Endothelial cell of umbilical vein (primary cell): Measurements from ENCODE around the gene MOB4. TPM values are rescaled to one million over a fixed set of nuclear protein-coding genes. Genes with fewer than 3 reads are reported as not detected.

Source experiments
- BruUV-seq: library from RNA; stranded (reverse); fragments of 400-500 nt; replicated peaks from 2 replicates; lab custom pipeline; 2021; lab: Mats Ljungman, UMichigan
- CTCF ChIA-PET: fragments of 300-600, 350-600 bp; sonication (Branson Sonifier 250); formaldehyde crosslinking; loops from one replicate; lab custom pipeline; 2021; ENCODE audit warnings: antibody characterized with exemption, inconsistent platforms; lab: Charles Lee
- POLR2A ChIA-PET: fragments of 300-600, 350-600 bp; sonication (Branson Sonifier 250); formaldehyde crosslinking; loops from one replicate; lab custom pipeline; 2021; ENCODE audit warnings: antibody characterized with exemption, inconsistent platforms; lab: Charles Lee
- DNase-seq: peaks from one replicate; pipeline ENCODE4 v3.0.0-alpha.2; 2011; ENCODE audit warnings: low read depth, low spot score
- FAIRE-seq: peaks from 2 replicates; lab custom pipeline; 2011; peaks lifted over from hg19 to GRCh38; lab: Jason Lieb, UNC
- H2AFZ ChIP-seq: 2 replicates; pipeline ENCODE4 v1.6.0; 2012; ENCODE audit warnings: low read depth, low read length, control low read depth, inconsistent platforms
- H3K27ac ChIP-seq: 2 replicates; pipeline ENCODE4 v1.5.1; 2011; ENCODE audit warnings: low read depth, mild to moderate bottlenecking, control low read depth, low read length, moderate library complexity; ENCODE audit not compliant: insufficient read depth
- H3K27me3 ChIP-seq, 2 experiments: 2 replicates each; pipeline versions ENCODE4 v1.6.0 to v1.6.1; 2011; ENCODE audit warnings: low read length in 2 of 2, mixed read lengths in 1 of 2; ENCODE audit not compliant: control insufficient read depth in 2 of 2, insufficient read depth in 2 of 2
- H3K36me3 ChIP-seq, 2 experiments: 2 replicates in 1 of 2; 3 replicates in 1 of 2; pipeline ENCODE4 v1.5.1; 2011; ENCODE audit warnings: low read length in 2 of 2, mild to moderate bottlenecking in 1 of 2, moderate library complexity in 1 of 2; ENCODE audit not compliant: control insufficient read depth in 2 of 2, insufficient read depth in 2 of 2; ENCODE audit errors: extremely low read depth in 1 of 2
- H3K4me1 ChIP-seq: 3 replicates; pipeline ENCODE4 v1.5.1; 2011; ENCODE audit warnings: mild to moderate bottlenecking, low read length; ENCODE audit not compliant: control insufficient read depth, insufficient read depth; ENCODE audit errors: extremely low read depth
- H3K4me2 ChIP-seq: 2 replicates; pipeline ENCODE4 v1.6.1; 2011; ENCODE audit warnings: low read length, control low read depth, mixed read lengths; ENCODE audit not compliant: insufficient read depth
- H3K4me3 ChIP-seq, 3 experiments: fragments of 200-600 bp in 1 of 3; sonication (generic), shearing (Covaris generic) in 1 of 3; replicated peaks in 1 of 3; 2 replicates each; pipeline ENCODE4 v1.5.1; 2011 to 2016; ENCODE audit warnings: control low read depth in 3 of 3, low read length in 3 of 3, mild to moderate bottlenecking in 2 of 3, inconsistent platforms in 1 of 3, low read depth in 1 of 3, moderate library complexity in 1 of 3; ENCODE audit not compliant: insufficient read depth in 1 of 3
- H3K79me2 ChIP-seq: 2 replicates; pipeline ENCODE4 v1.6.0; 2012; ENCODE audit warnings: low read length, inconsistent platforms; ENCODE audit not compliant: control insufficient read depth, insufficient read depth
- H3K9ac ChIP-seq: replicated peaks from 2 replicates; pipeline ENCODE3; 2011; ENCODE audit warnings: low read length, control low read depth; ENCODE audit not compliant: insufficient read depth; ENCODE audit errors: extremely low read depth
- H3K9me1 ChIP-seq: replicated peaks from 3 replicates; pipeline ENCODE4 v1.6.0; 2011; ENCODE audit warnings: mild to moderate bottlenecking, low read length; ENCODE audit not compliant: control insufficient read depth, insufficient read depth; ENCODE audit errors: extremely low read depth
- H3K9me3 ChIP-seq: replicated peaks from 2 replicates; pipeline ENCODE4 v1.5.1; 2012; ENCODE audit warnings: low read length, inconsistent platforms; ENCODE audit not compliant: control insufficient read depth, insufficient read depth
- H4K20me1 ChIP-seq: replicated peaks from 2 replicates; pipeline ENCODE3; 2011; ENCODE audit warnings: mild to moderate bottlenecking, low read length; ENCODE audit not compliant: control insufficient read depth, insufficient read depth; ENCODE audit errors: extremely low read depth
- CTCF ChIP-seq, 2 donors: IDR thresholded peaks; 1 replicate in 1 of 2; 2 replicates in 1 of 2; pipeline ENCODE4 v1.5.1; 2011; ENCODE audit warnings: low read length in 2 of 2, mild to moderate bottlenecking in 2 of 2, moderate library complexity in 2 of 2, control low read depth in 1 of 2, inconsistent platforms in 1 of 2, low read depth in 1 of 2; ENCODE audit not compliant: insufficient read depth in 1 of 2; ENCODE audit errors: extremely low read depth in 1 of 2
- EZH2 ChIP-seq: IDR thresholded peaks from 2 replicates; pipeline ENCODE4 v1.6.1; 2012; ENCODE audit warnings: borderline replicate concordance, low read depth, mild to moderate bottlenecking, moderate library complexity, low read length, inconsistent platforms; ENCODE audit not compliant: severe bottlenecking
- FOS ChIP-seq: IDR thresholded peaks from 2 replicates; pipeline ENCODE4 v1.6.1; 2011; ENCODE audit warnings: mild to moderate bottlenecking, low read length, moderate library complexity, borderline replicate concordance; ENCODE audit not compliant: insufficient read depth
- GATA2 ChIP-seq: IDR thresholded peaks from 2 replicates; pipeline ENCODE4 v1.7.0; 2011; ENCODE audit warnings: low read depth, mild to moderate bottlenecking, moderate library complexity, mixed read lengths, low read length; ENCODE audit not compliant: insufficient read length, insufficient read depth
- JUN ChIP-seq: IDR thresholded peaks from 2 replicates; pipeline ENCODE4 v1.6.1; 2011; ENCODE audit warnings: borderline replicate concordance, low read depth; ENCODE audit not compliant: insufficient read length, insufficient read depth
- MAX ChIP-seq: IDR thresholded peaks from 2 replicates; pipeline ENCODE4 v1.6.1; 2011; ENCODE audit not compliant: insufficient read depth, insufficient read length
- MYC ChIP-seq: IDR thresholded peaks from one replicate; pipeline ENCODE4 v1.6.1; 2011; ENCODE audit warnings: mild to moderate bottlenecking, low read depth, low read length
- POLR2A ChIP-seq: IDR thresholded peaks from 2 replicates; pipeline ENCODE4 v1.6.1; 2012; ENCODE audit warnings: low read depth, mild to moderate bottlenecking, control low read depth, low read length
- POLR2AphosphoS5 ChIP-seq: IDR thresholded peaks from 2 replicates; pipeline ENCODE4 v1.6.1; 2012; ENCODE audit warnings: low read depth, mild to moderate bottlenecking, control low read depth, low read length, moderate library complexity; ENCODE audit not compliant: insufficient read depth
- dilution Hi-C: fragments of 300-500 bp; cut with MboI; formaldehyde crosslinking; loops from one replicate; pipeline ENCODE4 v1.15.0; 2019; ENCODE audit warnings: low sequenced_read_pairs; ENCODE audit not compliant: extremely low pct_ligation_motif_present
- intact Hi-C: fragments of 100-400 bp; cut with micrococcal nuclease; formaldehyde crosslinking; loops from one replicate; pipeline ENCODE4 v1.10.0; 2022
- polyA plus RNA-seq, 4 experiments: library from polyadenylated mRNA; depleted of rRNA in 3 of 4; stranded (reverse) in 3 of 4; unstranded in 1 of 4; fragments of >200 nt; gene quantifications; 2 replicates each; pipeline versions ENCODE4 v1.2.1 to v1.2.3, GENCODE V29; 2011 to 2012; ENCODE audit warnings: missing spikeins in 1 of 4
- total RNA-seq: library from RNA; stranded (reverse); gene quantifications from 2 replicates; pipeline ENCODE4 v1.2.3, GENCODE V29; 2021

Gene MOB4
- total and polyA plus RNA-seq, 2 donors (not counting 3 experiments of a cell fraction or from before 2014, with no cell fraction given): 23.9 to 27.9 TPM

GRCh38 chr2:197500503-197501131, 15.2 kb upstream of the MOB4 start:
- Histone ChIP-seq H4K20me1 (peaks cover 2% of the 10 kb centered on the region), H3K9me3 (no peaks in the 10 kb centered on the region), H3K4me3 (peak overlapping the region; percentile 60 to 93 (median 68)), H3K9me1 (no peaks in the 10 kb centered on the region), H3K4me1 (peaks cover 44% of the 10 kb centered on the region), H3K9ac (peak overlapping the region; percentile 67), H3K36me3 (peaks cover 4 to 16% of the 10 kb centered on the region in 2 experiments), H3K79me2 (peaks cover 68% of the 10 kb centered on the region), H2AFZ (peak overlapping the region; percentile 2), H3K4me2 (peak overlapping the region; percentile 74), H3K27ac (peak overlapping the region; percentile 75), H3K27me3 (no peaks in the 10 kb centered on the region)
- POLR2A ChIA-PET: interaction anchor here (1.0 to 2.7 kb wide), 5 partner anchors 9 to 175 kb away, joined by 3 to 13 read pairs (median 4); partner anchors contain the start of genes COQ10B, MOB4 and RFTN2
- dilution Hi-C loops (no loop called here), intact Hi-C loops (loop anchor here (1.0 to 5.0 kb wide), 7 partner anchors 15 to 278 kb away; partner anchors contain the start of genes COQ10B, MARS2, RFTN2 and SF3B1)
- FAIRE-seq (no peak), DNase-seq (peak; percentile 62)
- no peak for TF ChIP-seq EZH2
- TF ChIP-seq JUN: no peak
- no peak for TF ChIP-seq POLR2A
- BruUV-seq: TSS peak; percentile 67
- CTCF ChIA-PET: interaction anchor here (1.0 to 1.1 kb wide), 3 partner anchors 16 to 278 kb away, joined by 3 to 6 read pairs (median 4); partner anchors contain the start of gene SF3B1

GRCh38 chr2:197502201-197502600, 13.7 kb upstream of the MOB4 start:
- Histone ChIP-seq H3K9me1 (no peaks in the 10 kb centered on the region), H3K9me3 (no peaks in the 10 kb centered on the region), H3K4me2 (peak overlapping the region; percentile 74), H3K9ac (peak overlapping the region; percentile 3), H3K27ac (peak overlapping the region; percentile 28), H4K20me1 (peaks cover 2% of the 10 kb centered on the region), H3K27me3 (no peaks in the 10 kb centered on the region), H3K4me3 (peak overlapping the region in 1 of 3 experiments; percentile 93), H2AFZ (no peak overlapping the region), H3K36me3 (peaks cover 4% of the 10 kb centered on the region in 2 experiments), H3K4me1 (peaks cover 29% of the 10 kb centered on the region), H3K79me2 (peaks cover 52% of the 10 kb centered on the region)
- no peak for TF ChIP-seq POLR2A
- no peak for TF ChIP-seq EZH2
- no peak for TF ChIP-seq CTCF (IDR thresholded peaks at IDR 0.05; ENCODE audit: extremely low read depth in 1 of 2, insufficient read depth in 1 of 2, low read depth in 1 of 2, low read length in 2 of 2)
- TF ChIP-seq FOS: no peak
- TF ChIP-seq POLR2AphosphoS5: no peak
- no peak for TF ChIP-seq JUN
- TF ChIP-seq GATA2: no peak
- TF ChIP-seq MYC: no peak
- TF ChIP-seq MAX: no peak
- dilution Hi-C loops (no loop called here), intact Hi-C loops (loop anchor here (5.0 kb wide), 1 partner anchor 55 kb away; no protein-coding TSS in a partner anchor)
- ChIA-PET POLR2A (interaction anchor here (1.2 kb wide), 1 partner anchor 14 kb away, joined by 5 read pairs; the partner anchor contains the start of gene MOB4), CTCF (interaction anchor here (1.3 kb wide), 2 partner anchors 11 to 97 kb away, joined by 3 read pairs; no protein-coding TSS in a partner anchor)
- FAIRE-seq: peak; percentile 21
- DNase-seq: no peak
- BruUV-seq: no TSS peak
